Measurements from ENCODE around the gene TEX30.
"Not testable (repeated sequence)": the region's sequence is repeated elsewhere in the genome, so short reads cannot be mapped to it uniquely, and the experiment has no call there.

TEX30 gene

GRCh38 chr13:102773441-102774213 is at the start of gene TEX30:
TSS of gene TEX30 (minus strand) at chr13:102773786. CDS start at chr13:102770026, 3,760 bp downstream.
- peak; percentile 95 for DNase-seq

- no peak for DNase-seq
These were observed 44.3 kb upstream of the TEX30 start for GRCh38 chr13:102817907-102818306.

GRCh38 chr13:102817241-102817640 is 43.7 kb upstream of the TEX30 start:
- no peak for DNase-seq

- DNase-seq: no peak
These were observed 43.1 kb upstream of the TEX30 start for GRCh38 chr13:102816708-102817107.

GRCh38 chr13:102815788-102816187 is 42.2 kb upstream of the TEX30 start:
- DNase-seq: no peak

DNA sequence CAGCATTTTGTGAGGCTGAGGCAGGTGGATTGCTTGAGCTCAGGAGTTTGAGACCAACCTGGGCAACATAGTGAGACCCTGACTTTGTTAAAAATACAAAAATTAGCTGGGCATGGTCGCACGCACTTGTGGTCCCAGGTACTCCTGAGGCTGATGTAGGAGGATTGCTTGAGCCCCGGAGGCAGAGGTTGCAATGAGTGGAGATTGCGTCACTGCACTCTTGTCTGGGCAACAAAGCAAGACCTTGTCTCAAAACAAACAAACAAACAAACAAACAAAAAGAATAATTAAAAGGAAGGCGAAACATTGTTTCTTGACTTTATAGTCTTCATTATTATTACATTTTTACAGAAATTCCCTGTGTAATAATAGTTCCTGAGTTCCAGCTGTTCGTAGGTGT is 41.2 kb upstream of the TEX30 start:
- DNase-seq: no peak

DNA sequence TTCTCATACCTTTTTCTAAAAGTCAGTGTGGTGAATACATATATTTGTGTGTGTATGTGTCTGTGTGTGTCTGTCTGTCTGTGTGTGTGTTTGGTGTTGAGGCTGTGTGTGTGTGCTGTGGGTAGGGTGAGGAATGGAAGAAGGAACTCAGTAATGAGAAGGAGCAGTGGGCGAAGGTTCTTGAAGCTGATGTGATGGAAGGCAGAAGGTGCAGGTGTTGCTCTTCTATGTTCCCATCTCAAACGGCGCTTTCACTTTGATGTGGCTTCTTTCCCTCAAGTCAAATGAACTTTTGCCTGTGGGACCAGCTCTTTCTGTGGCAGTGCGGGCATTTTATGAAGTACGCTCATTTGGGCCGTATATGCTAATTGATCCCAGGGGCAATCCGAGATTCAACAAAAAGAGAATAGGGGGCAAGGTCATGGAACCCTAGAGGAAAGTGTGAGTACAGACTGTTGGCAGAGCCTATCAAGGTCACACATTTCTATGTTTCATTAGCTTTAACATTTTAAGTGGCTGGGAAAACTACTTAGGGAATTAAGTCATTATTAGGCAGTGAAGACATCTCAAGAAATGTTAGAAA is 40.5 kb upstream of the TEX30 start:
- DNase-seq: no peak

DNA sequence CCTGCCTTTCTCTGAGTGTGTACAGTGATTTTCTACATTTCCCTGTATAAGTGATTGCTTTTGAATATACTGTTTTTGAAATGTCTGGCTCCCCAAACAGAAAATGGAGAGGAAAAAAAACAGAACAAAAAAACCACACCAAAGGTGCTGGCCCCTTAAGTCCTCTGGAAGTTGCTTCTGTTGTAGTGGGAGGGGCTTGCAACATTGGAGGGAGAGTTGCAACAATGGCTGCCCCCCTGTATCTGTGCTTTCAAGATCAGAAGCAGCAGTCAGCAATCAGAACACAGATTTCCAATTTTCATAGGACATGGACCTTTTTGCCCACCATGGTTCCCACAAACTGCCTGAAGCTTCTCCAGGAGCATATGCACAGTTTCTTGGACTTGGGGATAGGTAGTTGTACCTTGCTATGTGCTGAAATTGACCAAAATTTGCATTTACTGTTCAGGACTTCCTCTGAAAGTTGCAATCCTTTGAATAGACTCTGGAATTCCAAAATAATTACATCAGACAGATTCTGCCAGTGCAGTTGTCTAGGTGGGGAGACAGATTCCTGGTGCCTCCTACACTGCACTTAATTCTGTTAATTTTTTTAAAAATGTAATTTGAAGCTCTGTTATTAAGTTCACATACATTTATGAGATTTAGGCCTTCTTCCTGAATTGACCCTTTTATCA is 39.2 kb upstream of the TEX30 start:
- no peak for DNase-seq

DNA sequence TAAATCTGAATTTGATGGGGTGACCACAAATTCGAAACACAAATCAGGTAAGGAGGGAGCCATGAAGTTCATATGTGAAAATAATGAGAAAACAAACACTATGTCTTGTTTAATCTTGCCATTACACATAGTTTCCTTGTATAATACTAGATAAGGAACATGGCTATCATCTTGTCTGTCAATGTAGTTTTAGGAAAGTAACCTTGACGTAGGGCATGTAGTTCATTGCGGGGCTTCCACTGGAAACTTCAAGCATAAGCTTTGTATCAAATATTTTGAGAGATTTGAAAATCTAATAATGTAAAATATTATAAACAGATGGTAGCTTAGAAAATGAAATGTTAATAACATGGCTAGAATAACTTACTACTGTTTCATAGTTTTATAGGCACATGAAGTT is 34.1 kb upstream of the TEX30 start:
- no peak for DNase-seq

- DNase-seq: no peak
These were observed 32.1 kb upstream of the TEX30 start for GRCh38 chr13:102805680-102806079.

- DNase-seq: peak; percentile 93
These were observed 26.8 kb upstream of the TEX30 start for GRCh38 chr13:102800145-102801041.

DNA sequence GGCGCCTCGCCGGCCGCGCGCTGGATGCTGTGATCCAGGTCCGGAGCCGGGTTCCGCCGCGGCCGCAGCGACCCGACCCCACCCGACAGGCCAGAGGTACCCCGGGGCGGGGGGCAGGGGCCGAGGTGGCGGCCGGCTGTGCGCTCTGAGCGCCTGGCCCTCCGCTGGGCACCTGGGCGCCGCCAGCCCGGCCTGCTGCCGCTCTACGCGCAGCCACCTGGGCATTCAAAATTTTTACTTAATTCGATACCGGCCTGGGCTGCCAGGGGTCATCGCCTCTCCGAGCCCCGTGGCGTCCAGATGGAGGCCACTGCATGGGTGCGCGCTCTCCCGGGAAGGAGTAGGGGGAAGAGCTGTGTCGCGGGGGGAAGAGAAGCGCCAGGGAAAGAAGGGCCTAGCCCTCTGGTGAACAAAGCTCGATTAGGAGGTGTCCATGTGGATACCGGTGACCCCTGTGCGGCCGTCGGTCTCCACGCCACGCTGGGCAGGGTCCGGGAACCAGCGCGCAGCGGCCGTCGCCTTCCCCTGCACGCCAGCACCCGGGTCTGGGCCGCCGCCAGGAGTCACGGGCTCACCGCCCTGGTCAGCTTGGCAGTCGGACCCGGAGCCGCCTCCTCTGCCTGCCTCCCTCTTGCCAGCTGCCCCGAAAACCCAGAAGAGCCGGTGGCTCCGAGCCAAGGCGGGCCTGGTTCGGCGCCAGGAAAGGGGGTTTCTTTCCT is 26.0 kb upstream of the TEX30 start:
- DNase-seq: peak; percentile 75

GRCh38 chr13:102798581-102799425 is 25.2 kb upstream of the TEX30 start, which contains the start of the genes BIVM and POGLUT2:
TSS of gene BIVM (plus strand) at chr13:102799119. CDS start at chr13:102807268, 8,149 bp downstream.
TSS of gene POGLUT2 (minus strand) at chr13:102798976. CDS start at chr13:102798670, 306 bp downstream.
- peak; percentile 96 for DNase-seq

DNA sequence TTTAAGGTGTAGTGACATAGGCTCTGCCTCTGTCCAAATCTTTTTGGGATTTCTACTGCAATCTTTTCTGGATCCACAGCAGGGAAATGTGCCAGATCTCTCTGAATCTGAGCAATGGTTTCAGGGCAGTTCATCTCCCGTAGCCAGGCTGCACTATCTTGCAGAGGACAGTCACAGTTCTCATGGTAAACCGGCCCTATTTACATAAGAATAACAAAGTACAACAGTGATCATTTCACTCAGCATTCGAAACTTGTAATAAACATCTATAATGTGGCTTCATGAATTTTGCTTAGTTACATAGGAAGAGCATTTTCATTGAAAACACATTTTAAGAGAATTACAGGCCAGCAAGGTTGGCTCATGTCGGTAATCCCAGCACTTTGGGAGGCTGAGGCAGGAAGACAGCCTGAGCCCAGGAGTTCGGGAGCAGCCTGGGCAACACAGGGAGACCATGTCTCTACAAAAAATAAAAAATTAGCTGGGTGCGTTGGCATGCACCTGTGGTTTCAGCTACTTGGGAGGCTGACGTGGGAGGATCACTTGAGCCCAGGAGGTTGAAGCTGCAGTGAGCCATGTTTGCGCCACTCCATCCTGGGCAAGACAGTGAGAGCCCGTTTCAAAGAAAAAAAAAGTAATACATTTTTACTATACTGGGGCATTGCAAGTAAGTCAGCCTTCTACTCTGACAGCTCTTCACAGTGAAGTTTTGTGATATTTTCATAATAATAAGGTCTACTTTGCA is 20.2 kb upstream of the TEX30 start:
- DNase-seq: no peak

DNA sequence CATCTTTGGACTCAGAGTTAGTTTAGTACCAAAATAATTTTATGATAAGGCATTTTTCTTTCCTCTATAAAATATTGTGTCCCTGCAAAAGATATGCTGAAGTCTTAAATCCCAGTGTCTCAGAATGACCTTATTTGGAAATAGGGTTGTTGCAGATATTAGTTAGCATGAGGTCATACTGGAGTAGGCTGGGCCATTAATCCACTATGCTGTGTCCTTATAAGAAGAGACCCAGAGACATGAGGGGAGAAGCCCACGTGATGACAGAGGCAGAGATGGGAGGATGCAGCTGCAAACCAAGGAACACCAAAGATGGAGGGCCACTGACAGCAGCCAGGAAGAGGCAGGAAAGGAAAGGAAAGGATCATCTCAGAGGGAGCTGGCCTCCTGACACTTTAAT is 18.8 kb upstream of the TEX30 start:
- no peak for DNase-seq

- no peak for DNase-seq
These were observed 15.1 kb upstream of the TEX30 start for GRCh38 chr13:102788683-102789082.

GRCh38 chr13:102784483-102784882 is 10.9 kb upstream of the TEX30 start:
- no peak for DNase-seq

- DNase-seq: no peak
These were observed 8.0 kb upstream of the TEX30 start for GRCh38 chr13:102781591-102781990.

GRCh38 chr13:102780656-102781055 is 7.1 kb upstream of the TEX30 start:
- DNase-seq: not testable (repeated sequence)

GRCh38 chr13:102779436-102780159 is 6.0 kb upstream of the TEX30 start:
- DNase-seq: no peak

Measured in eye (tissue), 1 donor.